Measurements from ENCODE around the gene ZWILCH.

GRCh38 chr15:66570842-66571478, 65.8 kb downstream of the ZWILCH start:
- TF ChIP-seq, protein P1, sequence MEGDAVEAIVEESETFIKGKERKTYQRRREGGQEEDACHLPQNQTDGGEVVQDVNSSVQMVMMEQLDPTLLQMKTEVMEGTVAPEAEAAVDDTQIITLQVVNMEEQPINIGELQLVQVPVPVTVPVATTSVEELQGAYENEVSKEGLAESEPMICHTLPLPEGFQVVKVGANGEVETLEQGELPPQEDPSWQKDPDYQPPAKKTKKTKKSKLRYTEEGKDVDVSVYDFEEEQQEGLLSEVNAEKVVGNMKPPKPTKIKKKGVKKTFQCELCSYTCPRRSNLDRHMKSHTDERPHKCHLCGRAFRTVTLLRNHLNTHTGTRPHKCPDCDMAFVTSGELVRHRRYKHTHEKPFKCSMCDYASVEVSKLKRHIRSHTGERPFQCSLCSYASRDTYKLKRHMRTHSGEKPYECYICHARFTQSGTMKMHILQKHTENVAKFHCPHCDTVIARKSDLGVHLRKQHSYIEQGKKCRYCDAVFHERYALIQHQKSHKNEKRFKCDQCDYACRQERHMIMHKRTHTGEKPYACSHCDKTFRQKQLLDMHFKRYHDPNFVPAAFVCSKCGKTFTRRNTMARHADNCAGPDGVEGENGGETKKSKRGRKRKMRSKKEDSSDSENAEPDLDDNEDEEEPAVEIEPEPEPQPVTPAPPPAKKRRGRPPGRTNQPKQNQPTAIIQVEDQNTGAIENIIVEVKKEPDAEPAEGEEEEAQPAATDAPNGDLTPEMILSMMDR (IDR thresholded peaks at IDR 0.05) = no peak
- no peak for TF ChIP-seq EP300 (IDR thresholded peaks at IDR 0.05)

Measured in ovary (tissue), 3 donors.